IPS-18a (cell line): Measurements from ENCODE around the gene TFAM.

Experiments
- H3K27ac ChIP-seq: one replicate; pipeline ENCODE4 v1.5.1; 2013; ENCODE audit warnings: low read length
- H3K27me3 ChIP-seq: one replicate; pipeline ENCODE4 v1.6.1; 2013; ENCODE audit warnings: mild to moderate bottlenecking, low read length; ENCODE audit not compliant: control insufficient read depth, insufficient read depth
- H3K36me3 ChIP-seq: one replicate; pipeline ENCODE4 v1.6.1; 2013; ENCODE audit warnings: low read depth, low read length; ENCODE audit not compliant: control insufficient read depth
- H3K4me1 ChIP-seq: one replicate; pipeline ENCODE4 v1.6.1; 2013; ENCODE audit warnings: low read depth, low read length; ENCODE audit not compliant: control insufficient read depth
- H3K4me3 ChIP-seq: one replicate; pipeline ENCODE4 v1.5.1; 2013; ENCODE audit warnings: low read length
- H3K9ac ChIP-seq: one replicate; pipeline ENCODE4 v1.6.1; 2013; ENCODE audit warnings: mild to moderate bottlenecking, low read length, moderate library complexity
- H3K9me3 ChIP-seq: one replicate; pipeline ENCODE4 v1.6.1; 2013; ENCODE audit warnings: low read depth, low read length; ENCODE audit not compliant: control insufficient read depth

Gene TFAM

GRCh38 chr10:58438986-58439385 is 53.8 kb downstream of the TFAM start:
- Histone ChIP-seq H3K27me3 (no peaks in the 10 kb centered on the region), H3K9me3 (no peaks in the 10 kb centered on the region), H3K9ac (no peak overlapping the region), H3K27ac (no peak overlapping the region), H3K36me3 (no peaks in the 10 kb centered on the region), H3K4me1 (peaks cover 9% of the 10 kb centered on the region), H3K4me3 (no peak overlapping the region)

DNA sequence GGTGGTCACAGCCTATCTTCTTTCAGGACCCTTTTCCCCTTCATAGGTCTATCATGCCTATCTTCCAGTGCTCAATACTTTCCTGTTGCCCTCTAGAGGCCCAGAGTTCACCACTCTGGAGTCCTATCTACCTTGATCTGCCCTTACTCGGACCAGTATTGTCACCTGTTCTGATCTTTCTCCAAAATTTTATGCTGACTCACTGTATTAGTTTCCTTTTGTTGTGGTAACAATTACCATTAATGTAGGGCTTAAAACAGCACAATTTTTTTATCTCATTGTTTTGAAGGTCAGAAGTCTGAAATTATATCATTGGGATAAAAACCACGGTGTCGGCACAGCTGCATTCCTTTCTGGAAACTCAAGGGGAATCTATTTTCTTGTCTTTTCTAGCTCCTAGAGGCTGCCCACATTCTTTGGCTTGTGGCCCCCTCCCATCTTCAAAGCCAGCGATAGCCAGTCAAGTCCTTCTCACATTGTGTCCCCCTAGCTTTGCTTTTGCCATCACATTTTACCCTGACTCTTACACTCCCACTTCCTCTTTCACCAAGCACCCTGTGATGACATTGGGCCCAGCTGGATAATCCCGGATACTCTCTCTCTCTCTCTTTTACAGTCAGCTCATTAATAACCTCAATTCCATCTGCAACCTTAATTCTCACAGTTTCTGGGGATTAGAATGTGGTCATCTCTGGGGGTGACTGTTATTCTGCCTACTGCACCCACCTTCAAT is 54.6 kb downstream of the TFAM start:
- Histone ChIP-seq H3K4me3 (no peak overlapping the region), H3K9me3 (no peaks in the 10 kb centered on the region), H3K27me3 (no peaks in the 10 kb centered on the region), H3K9ac (no peak overlapping the region), H3K4me1 (peaks cover 9% of the 10 kb centered on the region), H3K27ac (no peak overlapping the region), H3K36me3 (no peaks in the 10 kb centered on the region)

DNA sequence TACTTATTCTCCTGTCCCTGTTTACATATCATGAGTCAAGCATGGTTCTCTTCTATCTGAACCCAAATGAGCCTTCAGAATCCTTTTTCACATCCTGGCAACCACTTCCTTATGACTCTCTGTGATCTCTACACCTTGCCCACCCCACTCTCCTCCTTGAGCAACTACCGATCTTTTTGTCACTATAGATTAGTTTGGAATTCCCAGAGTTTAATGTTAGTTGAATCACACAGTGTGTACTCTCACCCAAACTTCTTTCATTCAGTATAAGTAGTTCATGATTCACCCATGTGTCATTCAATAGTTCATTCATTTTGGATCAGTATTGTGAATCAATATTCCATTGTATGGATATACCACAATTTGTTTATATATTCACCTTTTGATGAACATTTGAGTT is 55.3 kb downstream of the TFAM start:
- no peak overlapping the region for H3K27ac ChIP-seq
- H3K9ac ChIP-seq, result no peak overlapping the region
- H3K27me3 ChIP-seq, result no peaks in the 10 kb centered on the region
- H3K36me3 ChIP-seq, result no peaks in the 10 kb centered on the region
- no peaks in the 10 kb centered on the region for H3K9me3 ChIP-seq
- peaks cover 7% of the 10 kb centered on the region for H3K4me1 ChIP-seq
- H3K4me3 ChIP-seq, result no peak overlapping the region

DNA sequence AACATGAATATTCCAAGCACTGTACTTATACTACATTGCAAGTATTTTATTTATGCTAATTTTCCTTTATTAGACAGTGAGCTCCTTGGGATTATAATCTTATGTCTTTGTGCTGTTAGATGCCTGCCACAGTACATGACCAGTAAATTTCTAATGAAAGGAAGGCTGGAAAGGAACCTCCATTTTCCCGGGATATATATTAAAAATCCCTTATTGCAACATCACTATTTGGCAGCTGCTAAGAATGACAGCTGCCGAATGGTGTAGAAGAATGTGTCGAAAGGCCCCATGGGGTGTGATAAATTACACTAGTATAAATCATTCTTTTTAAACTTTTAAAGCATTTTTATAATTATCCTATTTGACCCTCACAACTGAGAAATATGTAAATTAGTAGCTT is 59.1 kb downstream of the TFAM start:
- H3K27ac ChIP-seq, result no peak overlapping the region
- no peaks in the 10 kb centered on the region for H3K27me3 ChIP-seq
- H3K4me3 ChIP-seq, result no peak overlapping the region
- no peaks in the 10 kb centered on the region for H3K9me3 ChIP-seq
- no peaks in the 10 kb centered on the region for H3K36me3 ChIP-seq
- H3K9ac ChIP-seq, result no peak overlapping the region
- H3K4me1 ChIP-seq, result no peaks in the 10 kb centered on the region

GRCh38 chr10:58444876-58445275 is 59.7 kb downstream of the TFAM start:
- Histone ChIP-seq H3K9ac (no peak overlapping the region), H3K4me3 (no peak overlapping the region), H3K36me3 (no peaks in the 10 kb centered on the region), H3K4me1 (no peaks in the 10 kb centered on the region), H3K9me3 (no peaks in the 10 kb centered on the region), H3K27me3 (no peaks in the 10 kb centered on the region), H3K27ac (no peak overlapping the region)

DNA sequence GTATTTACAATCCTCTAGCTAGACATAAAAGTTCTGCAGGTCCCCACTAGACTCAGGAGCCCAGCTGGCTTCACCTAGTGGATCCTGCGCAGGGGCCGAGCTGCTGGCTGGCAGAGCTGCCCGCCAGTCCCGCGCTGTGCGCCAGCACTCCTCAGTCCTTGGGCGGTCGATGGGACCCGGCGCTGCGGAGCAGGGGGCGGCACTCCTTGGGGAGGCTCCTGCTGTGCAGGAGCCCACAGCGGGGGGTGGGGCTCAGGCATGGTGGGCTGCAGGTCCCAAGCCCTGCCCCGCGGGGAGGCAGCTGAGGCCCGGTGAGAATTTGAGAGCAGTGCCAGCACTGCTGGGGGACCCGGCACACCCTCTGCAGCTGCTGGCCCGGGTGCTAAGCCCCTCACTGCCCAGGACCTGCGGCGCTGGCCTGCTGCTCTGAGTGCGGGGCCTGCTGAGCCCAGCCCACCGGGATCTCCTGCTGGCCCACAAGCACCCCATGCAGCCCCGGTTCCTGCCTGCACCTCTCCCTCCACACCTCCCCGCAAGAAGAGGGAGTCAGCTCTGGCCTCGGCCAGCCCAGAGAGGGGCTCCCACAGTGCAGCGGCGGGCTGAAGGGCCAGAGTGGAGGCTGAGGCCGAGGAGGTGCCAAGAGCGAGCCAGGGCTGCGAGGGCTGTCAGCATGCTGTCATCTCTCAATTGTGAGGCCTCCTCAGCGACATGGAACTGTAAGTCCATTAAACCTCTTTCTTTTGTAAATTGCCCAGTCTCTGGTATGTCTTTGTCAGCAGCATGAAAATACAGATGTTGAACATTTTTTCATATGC is 63.1 kb downstream of the TFAM start:
- no peak overlapping the region for H3K9ac ChIP-seq
- H3K4me1 ChIP-seq, result no peaks in the 10 kb centered on the region
- no peak overlapping the region for H3K27ac ChIP-seq
- no peaks in the 10 kb centered on the region for H3K27me3 ChIP-seq
- H3K9me3 ChIP-seq, result no peaks in the 10 kb centered on the region
- H3K4me3 ChIP-seq, result no peak overlapping the region
- no peaks in the 10 kb centered on the region for H3K36me3 ChIP-seq
